Mucosa of descending colon (tissue), 3 donors: ENCODE data around the gene RCSD1. TPM values are rescaled to one million over a fixed set of nuclear protein-coding genes. Genes with fewer than 3 reads are reported as not detected.
"Not testable (repeated sequence)": the region's sequence is repeated elsewhere in the genome, so short reads cannot be mapped to it uniquely, and the experiment has no call there.

Experiments used
- ATAC-seq: fragments of 200-7000 bp; cut with Tn5 transposase; one replicate; pipeline ENCODE4 v1.9.1; 2020; ENCODE audit warnings: mild to moderate bottlenecking, moderate library complexity
- DNase-seq, 3 donors: peaks; one replicate each; pipeline ENCODE4 v3.0.0-alpha.2; 2020
- H3K36me3 ChIP-seq: fragments of 200-600 bp; one replicate; pipeline ENCODE4 v1.8.0; 2021; ENCODE audit warnings: low read depth, mild to moderate bottlenecking
- H3K4me1 ChIP-seq: fragments of 200-600 bp; one replicate; pipeline ENCODE4 v1.8.0; 2021; ENCODE audit warnings: low read depth, mild to moderate bottlenecking
- H3K4me3 ChIP-seq: fragments of 200-600 bp; one replicate; pipeline ENCODE4 v1.8.0; 2021; ENCODE audit warnings: mild to moderate bottlenecking
- H3K9me3 ChIP-seq: fragments of 200-600 bp; one replicate; pipeline ENCODE4 v1.8.0; 2021; ENCODE audit warnings: mild to moderate bottlenecking
- CTCF ChIP-seq: fragments of 200-600 bp; IDR thresholded peaks from one replicate; pipeline ENCODE4 v1.8.0; 2022; ENCODE audit warnings: antibody characterized with exemption, mild to moderate bottlenecking
- intact Hi-C, 2 donors: fragments of 100-400 bp; cut with DNase I in 1 of 2; cut with micrococcal nuclease in 1 of 2; formaldehyde crosslinking; loops; one replicate each; pipeline versions ENCODE4 v1.11.0 to v1.11.1; 2022; cut with DNase I, micrococcal nuclease
- total RNA-seq, 3 donors: library from RNA; stranded (reverse); fragmentation: NEBNext Ultra II Directional in 2 of 3; extraction: Animal tissue kit (Norgen Biotek cat#: 25700) in 2 of 3; gene quantifications; one replicate each; pipeline versions ENCODE4 v1.2.1 to v1.2.4, GENCODE V29; 2021 to 2023
- donor health status: DM: no; HTN: no; CAD: no; lungs with moderate emphysema.
- donor health status: DM: no; HTN: no; CAD: no.
- donor health status: DM: no; HTN: yes; CAD: no.

The RCSD1 gene
- total RNA-seq, 3 donors from 2014 or later: 3.9 to 10.8 (median 8.4) TPM

DNA sequence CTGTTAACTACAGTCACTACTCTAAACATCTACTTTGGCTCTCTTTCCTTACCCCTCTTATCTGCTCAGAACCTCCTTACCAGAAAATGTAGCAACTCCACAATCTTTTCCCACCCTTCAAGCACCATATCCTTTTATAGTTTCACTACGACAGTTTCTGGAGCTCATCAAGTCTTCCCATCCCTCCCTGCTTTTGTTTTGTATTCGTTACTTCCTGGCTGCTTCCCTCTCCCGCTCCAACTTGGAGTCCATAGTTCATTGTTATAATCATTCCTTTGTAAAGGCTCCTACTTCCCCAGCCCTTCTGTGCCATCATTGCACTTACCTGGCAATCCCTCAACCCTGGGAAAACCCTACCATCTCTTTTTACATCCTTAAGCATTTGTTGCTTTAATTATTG is 109.7 kb downstream of the RCSD1 start:
- Histone ChIP-seq H3K9me3 (no peaks in the 10 kb centered on the region), H3K4me1 (peaks cover 38% of the 10 kb centered on the region), H3K4me3 (no peak overlapping the region), H3K36me3 (no peaks in the 10 kb centered on the region)
- DNase-seq: no peak
- peak; percentile 89 for ATAC-seq
- intact Hi-C loops: no loop called here
- no peak for TF ChIP-seq CTCF

GRCh38 chr1:167741103-167741502 is 111.1 kb downstream of the RCSD1 start:
- H3K4me3 ChIP-seq, DNase-seq, H3K36me3 ChIP-seq, H3K9me3 ChIP-seq, ATAC-seq, intact Hi-C loops: not testable (repeated sequence)
- peaks cover 35% of the 10 kb centered on the region for H3K4me1 ChIP-seq

DNA sequence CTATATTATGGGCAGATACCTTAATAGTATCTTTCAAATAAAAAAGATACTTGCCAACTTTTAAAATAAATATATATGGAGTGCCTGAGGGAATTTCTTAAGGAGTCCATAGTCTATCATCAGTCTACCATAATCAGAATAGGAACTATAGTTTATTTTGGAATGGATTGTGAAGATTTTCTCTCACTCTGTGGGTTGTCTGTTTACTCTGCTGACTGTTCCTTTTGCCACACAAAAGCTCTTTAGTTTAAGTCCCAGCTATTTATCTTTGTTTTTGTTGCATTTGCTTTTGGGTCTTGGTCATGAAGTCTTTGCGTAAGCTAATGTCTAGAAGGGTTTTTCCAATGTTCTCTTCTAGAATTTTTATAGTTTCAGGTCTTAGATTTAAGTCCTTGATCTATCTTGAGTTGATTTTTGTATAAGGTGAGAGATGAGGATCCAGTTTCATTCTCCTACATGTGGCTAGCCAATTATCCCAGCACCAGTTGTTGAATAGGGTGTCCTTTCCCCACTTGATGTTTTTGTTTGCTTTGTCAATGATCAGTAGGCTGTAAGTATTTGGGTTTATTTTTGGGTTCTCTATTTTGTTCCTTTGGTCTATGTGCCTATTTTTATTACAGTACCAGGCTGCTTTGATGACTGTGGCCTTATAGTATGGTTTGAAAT is 112.5 kb downstream of the RCSD1 start:
- DNase-seq, H3K36me3 ChIP-seq, H3K9me3 ChIP-seq, ATAC-seq, intact Hi-C loops, H3K4me3 ChIP-seq: not testable (repeated sequence)
- H3K4me1 ChIP-seq: peaks cover 21% of the 10 kb centered on the region

DNA sequence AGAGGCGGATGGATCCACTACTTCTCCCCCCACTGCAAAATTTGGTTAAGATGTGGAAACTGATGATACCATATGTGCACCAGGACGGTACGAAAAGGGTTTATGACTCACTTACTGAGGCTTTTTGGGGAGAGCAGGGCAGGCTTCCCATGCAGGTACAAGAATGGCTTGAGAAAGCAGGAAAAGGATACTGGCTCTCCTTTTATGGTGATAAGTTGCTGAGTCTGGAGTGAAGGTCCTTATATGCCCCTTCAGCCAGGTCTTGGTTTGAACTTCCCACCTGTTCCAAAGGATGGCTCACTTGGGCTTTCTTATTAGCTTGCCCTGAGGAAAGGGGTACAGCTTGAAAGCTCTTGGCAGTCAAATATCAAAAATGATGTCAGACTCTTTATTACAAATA is 114.9 kb downstream of the RCSD1 start:
- Histone ChIP-seq H3K36me3 (no peaks in the 10 kb centered on the region), H3K4me3 (no peak overlapping the region), H3K9me3 (no peaks in the 10 kb centered on the region), H3K4me1 (peaks cover 9% of the 10 kb centered on the region)
- no peak for DNase-seq
- no peak for TF ChIP-seq CTCF
- intact Hi-C loops: no loop called here
- no peak for ATAC-seq

GRCh38 chr1:167746013-167746672 is 116.1 kb downstream of the RCSD1 start:
- Histone ChIP-seq H3K36me3 (no peaks in the 10 kb centered on the region), H3K4me1 (no peaks in the 10 kb centered on the region), H3K9me3 (no peaks in the 10 kb centered on the region), H3K4me3 (no peak overlapping the region)
- DNase-seq (no peak), ATAC-seq (no peak)
- intact Hi-C loops: no loop called here
- no peak for TF ChIP-seq CTCF

GRCh38 chr1:167746988-167747655 is 117.1 kb downstream of the RCSD1 start:
- Histone ChIP-seq H3K36me3 (no peaks in the 10 kb centered on the region), H3K9me3 (no peaks in the 10 kb centered on the region), H3K4me1 (peaks cover under 1% of the 10 kb centered on the region), H3K4me3 (no peak overlapping the region)
- DNase-seq (no peak), ATAC-seq (no peak)
- TF ChIP-seq CTCF: no peak
- intact Hi-C loops: no loop called here
